ENCODE results near the gene SERPIND1. TPM values are rescaled to one million over a fixed set of nuclear protein-coding genes. Genes with fewer than 3 reads are reported as not detected.

Gene SERPIND1
- polyA plus RNA-seq, 3 donors: not detected

DNA sequence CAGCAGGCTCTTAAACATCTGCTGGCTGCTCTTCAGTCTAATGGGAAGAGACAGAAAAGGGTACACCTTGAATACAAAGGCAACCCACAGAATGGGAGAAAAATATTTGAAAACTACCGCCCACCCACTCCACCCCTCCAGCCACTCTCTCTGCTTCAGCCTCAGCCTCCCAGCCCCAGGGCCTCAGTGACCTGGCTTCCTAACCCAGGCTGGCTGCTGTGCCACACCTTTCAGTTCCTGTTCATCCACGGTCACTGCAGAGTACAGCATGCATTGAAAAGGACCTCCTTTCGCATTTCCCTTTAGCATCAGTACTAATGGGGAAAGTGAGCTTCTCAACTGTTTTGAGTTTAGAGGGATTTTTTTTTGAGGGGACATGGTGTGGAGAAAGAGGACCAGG, 28.8 kb upstream of the SERPIND1 start:
- no peak overlapping the region for H3K4me3 ChIP-seq (replicated peaks in 1 of 3; ENCODE audit: low read depth in 2 of 3, low read length in 3 of 3)
- H3K4me1 ChIP-seq (ENCODE audit: control insufficient read depth in 1 of 2, insufficient read depth in 2 of 2, low read length in 2 of 2): peaks cover 12 to 14% of the 10 kb centered on the region in 2 donors
- peak overlapping the region in 1 of 7 donors; percentile 46 for H3K27ac Mint-ChIP-seq
- DNase-seq: no peak
- no CpG with 5 or more reads among the region's 3 CpGs for WGBS (ENCODE audit: insufficient coverage)
- no peak overlapping the region for H3K4me3 Mint-ChIP-seq
- intact Hi-C loops (cut with micrococcal nuclease): no loop called here
- peaks cover 18% of the 10 kb centered on the region for H3K4me1 Mint-ChIP-seq
- H3K4me2 ChIP-seq (replicated peaks; ENCODE audit: extremely low read depth, low read length, poor library complexity, severe bottlenecking): no peak overlapping the region
- TF ChIP-seq, protein P1, sequence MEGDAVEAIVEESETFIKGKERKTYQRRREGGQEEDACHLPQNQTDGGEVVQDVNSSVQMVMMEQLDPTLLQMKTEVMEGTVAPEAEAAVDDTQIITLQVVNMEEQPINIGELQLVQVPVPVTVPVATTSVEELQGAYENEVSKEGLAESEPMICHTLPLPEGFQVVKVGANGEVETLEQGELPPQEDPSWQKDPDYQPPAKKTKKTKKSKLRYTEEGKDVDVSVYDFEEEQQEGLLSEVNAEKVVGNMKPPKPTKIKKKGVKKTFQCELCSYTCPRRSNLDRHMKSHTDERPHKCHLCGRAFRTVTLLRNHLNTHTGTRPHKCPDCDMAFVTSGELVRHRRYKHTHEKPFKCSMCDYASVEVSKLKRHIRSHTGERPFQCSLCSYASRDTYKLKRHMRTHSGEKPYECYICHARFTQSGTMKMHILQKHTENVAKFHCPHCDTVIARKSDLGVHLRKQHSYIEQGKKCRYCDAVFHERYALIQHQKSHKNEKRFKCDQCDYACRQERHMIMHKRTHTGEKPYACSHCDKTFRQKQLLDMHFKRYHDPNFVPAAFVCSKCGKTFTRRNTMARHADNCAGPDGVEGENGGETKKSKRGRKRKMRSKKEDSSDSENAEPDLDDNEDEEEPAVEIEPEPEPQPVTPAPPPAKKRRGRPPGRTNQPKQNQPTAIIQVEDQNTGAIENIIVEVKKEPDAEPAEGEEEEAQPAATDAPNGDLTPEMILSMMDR (IDR thresholded peaks at IDR 0.05): no peak
- H3K27me3 ChIP-seq (ENCODE audit: control insufficient read depth in 2 of 2, insufficient read depth in 2 of 2, low read length in 2 of 2): no peaks in the 10 kb centered on the region
- H4K20me1 ChIP-seq (ENCODE audit: insufficient read depth, low read length): no peaks in the 10 kb centered on the region
- H3K27me3 Mint-ChIP-seq (ENCODE audit: low read depth in 3 of 3): peaks cover 0 to 1% (median 0%) of the 10 kb centered on the region in 3 donors
- H3K79me2 ChIP-seq (ENCODE audit: insufficient read depth, low read length): no peaks in the 10 kb centered on the region
- no peak overlapping the region for H3K27ac ChIP-seq (ENCODE audit: low read depth in 1 of 2, low read length in 2 of 2)
- H3K9me3 ChIP-seq (replicated peaks in 1 of 2; ENCODE audit: control insufficient read depth in 1 of 2, insufficient read depth in 1 of 2, low read length in 2 of 2): peaks cover 0 to 3% of the 10 kb centered on the region in 2 donors
- H3K36me3 ChIP-seq (replicated peaks in 1 of 2; ENCODE audit: control insufficient read depth in 1 of 2, insufficient read depth in 2 of 2, low read length in 2 of 2): peaks cover 73 to 96% of the 10 kb centered on the region in 2 donors
- no peak overlapping the region for H2AFZ ChIP-seq (ENCODE audit: insufficient read depth, low read depth, low read length, poor library complexity, severe bottlenecking)
- no peak overlapping the region for H3K9ac ChIP-seq (ENCODE audit: insufficient read depth, low read length, poor library complexity, severe bottlenecking)
- peaks cover 82 to 94% of the 10 kb centered on the region in 2 donors for H3K36me3 Mint-ChIP-seq
- peaks cover 0 to 8% (median 5%) of the 10 kb centered on the region in 7 donors for H3K9me3 Mint-ChIP-seq

DNA sequence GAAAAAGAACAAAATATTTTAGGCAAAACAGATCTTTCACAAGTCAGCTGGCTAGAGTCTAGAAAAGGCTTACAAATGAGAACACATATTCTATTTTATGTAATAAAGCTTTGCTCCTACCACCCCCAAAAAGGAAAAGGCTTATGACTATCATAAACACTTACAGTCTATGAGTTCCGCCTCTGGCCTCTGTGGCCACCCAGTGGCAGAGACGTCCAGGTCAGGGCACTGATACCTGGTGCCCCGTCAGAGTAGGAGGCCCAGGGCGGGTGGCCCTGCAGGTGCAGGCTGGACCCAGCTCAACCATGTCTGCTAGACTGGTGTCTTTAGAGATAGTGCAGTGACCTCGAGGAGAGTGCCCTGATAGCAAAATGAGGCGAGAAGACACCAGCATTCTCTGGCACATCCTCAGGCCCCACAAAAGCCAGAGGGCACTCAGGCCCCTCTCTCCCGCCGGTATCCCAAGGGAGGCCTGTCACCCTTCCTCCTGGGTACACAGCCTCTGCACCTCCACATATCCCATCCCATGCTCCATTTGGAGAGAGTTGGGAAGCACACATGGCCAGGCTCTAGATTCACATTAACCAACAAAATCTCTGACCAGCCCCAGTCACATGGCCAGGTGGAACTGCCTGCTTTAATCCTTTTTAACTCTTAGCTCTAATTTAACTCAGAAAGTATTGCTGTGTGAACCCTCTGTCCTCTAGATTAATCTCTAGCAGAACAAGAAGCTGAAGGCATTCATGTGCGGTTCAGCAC, 27.3 kb upstream of the SERPIND1 start:
- intact Hi-C loops (cut with micrococcal nuclease): no loop called here
- H3K27ac Mint-ChIP-seq: no peak overlapping the region
- no peak overlapping the region for H3K27ac ChIP-seq (ENCODE audit: low read depth in 1 of 2, low read length in 2 of 2)
- no peaks in the 10 kb centered on the region for H4K20me1 ChIP-seq (ENCODE audit: insufficient read depth, low read length)
- TF ChIP-seq, protein P1 (IDR thresholded peaks at IDR 0.05): no peak
- DNase-seq: no peak
- WGBS (ENCODE audit: insufficient coverage): 96% methylated on average over 5 of the region's 9 CpGs
- H3K27me3 Mint-ChIP-seq (ENCODE audit: low read depth in 3 of 3): peaks cover 0 to 2% (median 1%) of the 10 kb centered on the region in 3 donors
- peaks cover 78 to 96% of the 10 kb centered on the region in 2 donors for H3K36me3 ChIP-seq (replicated peaks in 1 of 2; ENCODE audit: control insufficient read depth in 1 of 2, insufficient read depth in 2 of 2, low read length in 2 of 2)
- no peak overlapping the region for H3K4me2 ChIP-seq (replicated peaks; ENCODE audit: extremely low read depth, low read length, poor library complexity, severe bottlenecking)
- peaks cover 19 to 20% of the 10 kb centered on the region in 2 donors for H3K4me1 ChIP-seq (ENCODE audit: control insufficient read depth in 1 of 2, insufficient read depth in 2 of 2, low read length in 2 of 2)
- no peak overlapping the region for H3K9ac ChIP-seq (ENCODE audit: insufficient read depth, low read length, poor library complexity, severe bottlenecking)
- H2AFZ ChIP-seq (ENCODE audit: insufficient read depth, low read depth, low read length, poor library complexity, severe bottlenecking): no peak overlapping the region
- no peaks in the 10 kb centered on the region for H3K79me2 ChIP-seq (ENCODE audit: insufficient read depth, low read length)
- no peaks in the 10 kb centered on the region for H3K9me3 ChIP-seq (replicated peaks in 1 of 2; ENCODE audit: control insufficient read depth in 1 of 2, insufficient read depth in 1 of 2, low read length in 2 of 2)
- no peaks in the 10 kb centered on the region for H3K27me3 ChIP-seq (ENCODE audit: control insufficient read depth in 2 of 2, insufficient read depth in 2 of 2, low read length in 2 of 2)
- peaks cover 83 to 94% of the 10 kb centered on the region in 2 donors for H3K36me3 Mint-ChIP-seq
- no peaks in the 10 kb centered on the region for H3K9me3 Mint-ChIP-seq
- peaks cover 28% of the 10 kb centered on the region for H3K4me1 Mint-ChIP-seq
- H3K4me3 ChIP-seq (replicated peaks in 1 of 3; ENCODE audit: low read depth in 2 of 3, low read length in 3 of 3): no peak overlapping the region
- H3K4me3 Mint-ChIP-seq: no peak overlapping the region

Data from CD14-positive monocyte (primary cell).